RKO (cell line): Measurements from ENCODE around the gene ST7.
A peak's percentile ranks its signal among the peaks of the same experiment; 100 is the strongest.

Experiments used
- DNase-seq: peaks from one replicate; pipeline ENCODE4 v3.0.0-alpha.2; 2016; ENCODE audit warnings: low spot score

Gene ST7

GRCh38 chr7:117157241-117158209 lies 204.2 kb downstream of the ST7 start:
- DNase-seq, result peak; percentile 51

- DNase-seq, result no peak
Measured at GRCh38 chr7:117158941-117159697, 205.8 kb downstream of the ST7 start.

- no peak for DNase-seq
Measured at GRCh38 chr7:117163101-117163500, 209.8 kb downstream of the ST7 start.

GRCh38 chr7:117164620-117165019 lies 211.3 kb downstream of the ST7 start:
- no peak for DNase-seq

- DNase-seq, result no peak
Measured at GRCh38 chr7:117165656-117166055, 212.4 kb downstream of the ST7 start.

GRCh38 chr7:117169907-117170306 lies 216.6 kb downstream of the ST7 start:
- no peak for DNase-seq

- DNase-seq, result peak; percentile 37
Measured at GRCh38 chr7:117171106-117171505, 217.8 kb downstream of the ST7 start.

- DNase-seq, result no peak
Measured at GRCh38 chr7:117172283-117172682, 219.0 kb downstream of the ST7 start.

- DNase-seq, result no peak
Measured at GRCh38 chr7:117173035-117173770, 219.9 kb downstream of the ST7 start.

GRCh38 chr7:117176206-117176605 lies 222.9 kb downstream of the ST7 start:
- no peak for DNase-seq

GRCh38 chr7:117178600-117178999 lies 225.3 kb downstream of the ST7 start:
- DNase-seq, result no peak

GRCh38 chr7:117179701-117180100 lies 226.4 kb downstream of the ST7 start:
- no peak for DNase-seq

- DNase-seq, result no peak
Measured at GRCh38 chr7:117183729-117184128, 230.4 kb downstream of the ST7 start.

- DNase-seq, result no peak
Measured at GRCh38 chr7:117184367-117184766, 231.1 kb downstream of the ST7 start.

- no peak for DNase-seq
Measured at GRCh38 chr7:117185124-117185523, 231.8 kb downstream of the ST7 start.

GRCh38 chr7:117186218-117187010 lies 233.1 kb downstream of the ST7 start:
- no peak for DNase-seq

- no peak for DNase-seq
Measured at GRCh38 chr7:117188376-117188775, 235.1 kb downstream of the ST7 start.

- DNase-seq, result no peak
Measured at GRCh38 chr7:117188949-117189592, 235.8 kb downstream of the ST7 start.

GRCh38 chr7:117190104-117190503 lies 236.8 kb downstream of the ST7 start:
- no peak for DNase-seq

GRCh38 chr7:117190746-117191435 lies 237.6 kb downstream of the ST7 start:
- DNase-seq, result no peak
